CD14-positive monocyte (primary cell): ENCODE data around the gene SPTSSA. TPM values are rescaled to one million over a fixed set of nuclear protein-coding genes. Genes with fewer than 3 reads are reported as not detected.

Source experiments
- DNase-seq, 3 donors: peaks; one replicate each; pipeline ENCODE4 v3.0.0-alpha.2; 2011 to 2022
- H2AFZ ChIP-seq: 2 replicates; pipeline ENCODE4 v1.6.0; 2012; ENCODE audit warnings: mild to moderate bottlenecking, low read depth, low read length, inconsistent platforms; ENCODE audit not compliant: insufficient read depth, poor library complexity, severe bottlenecking
- H3K27ac ChIP-seq, 2 donors: 1 replicate in 1 of 2; 2 replicates in 1 of 2; pipeline ENCODE4 v1.5.1; 2012 to 2013; ENCODE audit warnings: low read length in 2 of 2, control low read depth in 1 of 2, inconsistent platforms in 1 of 2, low read depth in 1 of 2, mild to moderate bottlenecking in 1 of 2
- H3K27me3 ChIP-seq, 2 donors: one replicate each; pipeline versions ENCODE4 v1.6.0 to v1.6.1; 2011 to 2013; ENCODE audit warnings: low read length in 2 of 2; ENCODE audit not compliant: control insufficient read depth in 2 of 2, insufficient read depth in 2 of 2
- H3K36me3 ChIP-seq, 2 donors: replicated peaks in 1 of 2; 1 replicate in 1 of 2; 2 replicates in 1 of 2; pipeline versions ENCODE4 v1.5.1 to v1.6.1; 2012 to 2013; ENCODE audit warnings: low read length in 2 of 2, control low read depth in 1 of 2, inconsistent platforms in 1 of 2, mild to moderate bottlenecking in 1 of 2; ENCODE audit not compliant: insufficient read depth in 2 of 2, control insufficient read depth in 1 of 2
- H3K4me1 ChIP-seq, 2 donors: 1 replicate in 1 of 2; 2 replicates in 1 of 2; pipeline versions ENCODE4 v1.5.1 to v1.6.1; 2012 to 2013; ENCODE audit warnings: low read length in 2 of 2, control low read depth in 1 of 2, inconsistent platforms in 1 of 2, mild to moderate bottlenecking in 1 of 2, moderate library complexity in 1 of 2; ENCODE audit not compliant: insufficient read depth in 2 of 2, control insufficient read depth in 1 of 2
- H3K4me2 ChIP-seq: replicated peaks from 2 replicates; pipeline ENCODE3; 2012; ENCODE audit warnings: low read length, moderate library complexity, mild to moderate bottlenecking; ENCODE audit not compliant: poor library complexity, severe bottlenecking; ENCODE audit errors: extremely low read depth
- H3K4me3 ChIP-seq, 3 experiments: fragments of 200-600 bp in 1 of 3; sonication (generic) in 1 of 3; replicated peaks in 1 of 3; 1 replicate in 2 of 3; 2 replicates in 1 of 3; pipeline ENCODE4 v1.5.1; 2011 to 2013; ENCODE audit warnings: low read length in 3 of 3, mild to moderate bottlenecking in 3 of 3, control low read depth in 2 of 3, low read depth in 2 of 3, inconsistent platforms in 1 of 3, moderate library complexity in 1 of 3
- H3K79me2 ChIP-seq: 2 replicates; pipeline ENCODE4 v1.6.0; 2012; ENCODE audit warnings: mild to moderate bottlenecking, control low read depth, inconsistent platforms, low read length, moderate library complexity; ENCODE audit not compliant: insufficient read depth
- H3K9ac ChIP-seq: 2 replicates; pipeline ENCODE4 v1.6.0; 2017; ENCODE audit warnings: low read length, mild to moderate bottlenecking; ENCODE audit not compliant: insufficient read depth, poor library complexity, severe bottlenecking
- H3K9me3 ChIP-seq, 2 donors: replicated peaks in 1 of 2; 1 replicate in 1 of 2; 2 replicates in 1 of 2; pipeline versions ENCODE4 v1.5.1 to v1.6.1; 2012 to 2013; ENCODE audit warnings: low read length in 2 of 2, control low read depth in 1 of 2; ENCODE audit not compliant: control insufficient read depth in 1 of 2, insufficient read depth in 1 of 2
- H4K20me1 ChIP-seq: 2 replicates; pipeline ENCODE4 v1.6.0; 2012; ENCODE audit warnings: mild to moderate bottlenecking, low read length, control low read depth, moderate library complexity; ENCODE audit not compliant: insufficient read depth
- H3K27ac Mint-ChIP-seq, 7 donors: one replicate each; pipeline ENCODE4 v1.8.0; 2020; ENCODE audit warnings: mild to moderate bottlenecking in 7 of 7, mixed read lengths in 7 of 7, moderate library complexity in 6 of 7, inconsistent platforms in 2 of 7
- H3K27me3 Mint-ChIP-seq, 3 donors: one replicate each; pipeline ENCODE4 v1.8.0; 2021 to 2022; ENCODE audit warnings: low read depth in 3 of 3, mild to moderate bottlenecking in 3 of 3, mixed read lengths in 3 of 3, moderate library complexity in 3 of 3, inconsistent platforms in 1 of 3
- H3K36me3 Mint-ChIP-seq, 2 donors: one replicate each; pipeline ENCODE4 v1.8.0; 2020; ENCODE audit warnings: mixed read lengths in 2 of 2, inconsistent platforms in 1 of 2, mild to moderate bottlenecking in 1 of 2
- H3K4me1 Mint-ChIP-seq: one replicate; pipeline ENCODE4 v1.8.0; 2020; ENCODE audit warnings: mild to moderate bottlenecking, mixed read lengths
- H3K4me3 Mint-ChIP-seq, 2 donors: one replicate each; pipeline ENCODE4 v1.8.0; 2020; ENCODE audit warnings: mild to moderate bottlenecking in 2 of 2, mixed read lengths in 2 of 2, moderate library complexity in 1 of 2
- H3K9me3 Mint-ChIP-seq, 7 donors: one replicate each; pipeline ENCODE4 v1.8.0; 2020 to 2022; ENCODE audit warnings: mixed read lengths in 7 of 7, mild to moderate bottlenecking in 6 of 7, moderate library complexity in 6 of 7, inconsistent platforms in 2 of 7
- WGBS: methylation state at CpG from one replicate; pipeline ENCODE4 v1.1.5; 2013; ENCODE audit warnings: missing lambda C conversion rate; ENCODE audit not compliant: insufficient coverage; 5-methylcytosine and 5-hydroxymethylcytosine counted together
- intact Hi-C, 2 donors: fragments of 100-400 bp; cut with micrococcal nuclease; formaldehyde crosslinking; loops; one replicate each; pipeline versions ENCODE4 v1.15.0 to v1.15.1; 2023
- polyA plus RNA-seq, 3 donors: library from polyadenylated mRNA; depleted of rRNA in 1 of 3; unstranded in 2 of 3; stranded (reverse) in 1 of 3; fragments of 300-500 nt in 2 of 3; fragments of >200 nt in 1 of 3; fragmentation: Illumina TruSeq in 2 of 3; gene quantifications; 1 replicate in 2 of 3; 2 replicates in 1 of 3; pipeline ENCODE4 v1.2.3, GENCODE V29; 2012 to 2021
- TF ChIP-seq, protein P1 (sequence below): fragments of 200-600 bp; IDR thresholded peaks from one replicate; pipeline ENCODE4 v1.8.0; 2022; ENCODE audit warnings: antibody characterized with exemption, mild to moderate bottlenecking

SPTSSA gene
- polyA plus RNA-seq, 3 donors = 14.2 to 85.7 (median 70.6) TPM

DNA sequence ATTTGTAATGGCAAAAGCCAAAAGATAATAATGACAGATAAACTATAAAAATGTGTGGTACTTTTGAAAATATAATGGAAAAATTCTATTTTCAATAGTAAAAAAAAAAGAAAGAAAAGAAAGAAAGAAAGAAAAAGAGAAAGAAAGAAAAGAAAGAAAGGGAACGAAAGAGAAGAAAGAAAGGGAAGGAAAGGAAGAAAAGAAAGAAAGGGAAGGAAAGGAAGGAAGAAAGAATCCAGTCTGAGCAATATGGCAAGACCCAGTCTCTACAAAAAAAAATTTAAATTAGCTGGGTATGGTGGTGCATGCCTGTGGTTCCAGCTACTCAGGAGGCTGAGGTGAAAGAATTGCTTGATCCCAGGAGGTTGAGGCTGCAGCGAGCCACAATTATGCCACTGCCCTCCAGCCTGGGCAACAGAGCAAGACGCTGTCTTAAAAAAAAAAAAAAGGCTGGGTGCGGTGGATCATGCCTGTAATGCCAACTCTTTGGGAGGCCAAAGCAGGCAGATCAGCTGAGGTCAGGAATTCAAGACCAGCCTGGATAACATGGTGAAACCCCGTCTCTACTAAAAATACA is 39.1 kb upstream of the SPTSSA start:
- Mint-ChIP-seq H3K4me1 (peaks cover 11% of the 10 kb centered on the region), H3K9me3 (no peaks in the 10 kb centered on the region), H3K27ac (peak overlapping the region in 1 of 7 donors; percentile 57), H3K4me3 (no peak overlapping the region), H3K27me3 (no peaks in the 10 kb centered on the region), H3K36me3 (no peaks in the 10 kb centered on the region)
- no peak for DNase-seq
- TF ChIP-seq, protein P1, sequence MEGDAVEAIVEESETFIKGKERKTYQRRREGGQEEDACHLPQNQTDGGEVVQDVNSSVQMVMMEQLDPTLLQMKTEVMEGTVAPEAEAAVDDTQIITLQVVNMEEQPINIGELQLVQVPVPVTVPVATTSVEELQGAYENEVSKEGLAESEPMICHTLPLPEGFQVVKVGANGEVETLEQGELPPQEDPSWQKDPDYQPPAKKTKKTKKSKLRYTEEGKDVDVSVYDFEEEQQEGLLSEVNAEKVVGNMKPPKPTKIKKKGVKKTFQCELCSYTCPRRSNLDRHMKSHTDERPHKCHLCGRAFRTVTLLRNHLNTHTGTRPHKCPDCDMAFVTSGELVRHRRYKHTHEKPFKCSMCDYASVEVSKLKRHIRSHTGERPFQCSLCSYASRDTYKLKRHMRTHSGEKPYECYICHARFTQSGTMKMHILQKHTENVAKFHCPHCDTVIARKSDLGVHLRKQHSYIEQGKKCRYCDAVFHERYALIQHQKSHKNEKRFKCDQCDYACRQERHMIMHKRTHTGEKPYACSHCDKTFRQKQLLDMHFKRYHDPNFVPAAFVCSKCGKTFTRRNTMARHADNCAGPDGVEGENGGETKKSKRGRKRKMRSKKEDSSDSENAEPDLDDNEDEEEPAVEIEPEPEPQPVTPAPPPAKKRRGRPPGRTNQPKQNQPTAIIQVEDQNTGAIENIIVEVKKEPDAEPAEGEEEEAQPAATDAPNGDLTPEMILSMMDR = no peak
- Histone ChIP-seq H3K4me3 (no peak overlapping the region), H3K9me3 (no peaks in the 10 kb centered on the region), H3K9ac (no peak overlapping the region), H2AFZ (no peak overlapping the region), H3K27ac (no peak overlapping the region), H3K4me1 (peaks cover 11 to 13% of the 10 kb centered on the region in 2 donors), H3K4me2 (no peak overlapping the region), H3K36me3 (no peaks in the 10 kb centered on the region), H4K20me1 (no peaks in the 10 kb centered on the region), H3K79me2 (no peaks in the 10 kb centered on the region), H3K27me3 (no peaks in the 10 kb centered on the region)
- 100% methylated on average over 3 of the region's 5 CpGs for WGBS
- intact Hi-C loops = no loop called here

DNA sequence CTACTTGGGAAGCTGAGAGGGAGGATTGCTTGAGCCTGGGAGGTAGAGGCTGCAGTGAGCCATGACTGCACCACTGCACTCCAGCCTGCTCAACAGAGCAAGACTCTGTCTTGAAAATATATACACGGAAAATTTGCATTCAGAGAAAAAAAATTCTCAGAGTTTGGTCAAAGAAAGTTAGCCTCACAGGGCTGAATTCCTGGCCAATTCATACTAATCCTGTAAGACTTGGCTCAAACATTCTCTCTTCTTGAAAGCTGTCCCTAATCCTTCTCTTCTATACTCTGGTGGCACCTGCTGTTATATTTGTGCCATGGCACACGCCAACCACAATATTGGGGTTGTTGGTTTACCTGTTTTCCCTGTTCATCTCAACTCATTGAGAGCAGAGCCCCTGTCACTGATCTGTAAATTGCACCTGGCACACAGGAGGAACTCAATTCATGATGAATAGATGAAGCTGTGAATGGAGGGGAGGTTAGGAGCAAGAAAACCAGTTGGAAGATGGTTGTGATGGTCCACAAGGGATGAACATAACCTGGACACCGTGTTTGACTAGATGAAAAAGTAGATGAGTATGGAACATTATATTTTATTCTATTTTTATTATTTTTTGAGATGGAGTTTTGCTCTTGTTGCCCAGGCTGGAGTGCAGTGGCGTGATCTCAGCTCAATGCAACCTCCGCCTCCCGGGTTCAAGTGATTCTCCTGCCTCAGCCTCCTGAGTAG is 36.8 kb upstream of the SPTSSA start:
- Histone ChIP-seq H3K4me3 (no peak overlapping the region), H3K4me1 (peaks cover 11 to 14% of the 10 kb centered on the region in 2 donors), H3K4me2 (no peak overlapping the region), H3K36me3 (no peaks in the 10 kb centered on the region), H3K9me3 (no peaks in the 10 kb centered on the region), H3K27ac (no peak overlapping the region), H3K79me2 (no peaks in the 10 kb centered on the region), H4K20me1 (no peaks in the 10 kb centered on the region), H3K9ac (no peak overlapping the region), H2AFZ (no peak overlapping the region), H3K27me3 (no peaks in the 10 kb centered on the region)
- DNase-seq = peak; percentile 2 to 28 (median 24)
- TF ChIP-seq, protein P1 = peak; percentile 63
- Mint-ChIP-seq H3K27me3 (no peaks in the 10 kb centered on the region), H3K27ac (no peak overlapping the region), H3K9me3 (no peaks in the 10 kb centered on the region), H3K4me1 (peaks cover 11% of the 10 kb centered on the region), H3K36me3 (no peaks in the 10 kb centered on the region), H3K4me3 (no peak overlapping the region)
- intact Hi-C loops = loop anchor here (1.0 to 2.0 kb wide), 2 partner anchors 167 to 168 kb away; no protein-coding TSS in a partner anchor
- no CpG with 5 or more reads among the region's 6 CpGs for WGBS
